Upper lobe of left lung (tissue), 6 donors: ENCODE measurements around the gene SPDL1. TPM values are rescaled to one million over a fixed set of nuclear protein-coding genes. Genes with fewer than 3 reads are reported as not detected.

Experiments used
- ATAC-seq, 2 donors: fragments of 200-7000 bp; cut with Tn5 transposase; one replicate each; pipeline ENCODE4 v1.9.1; 2022; ENCODE audit warnings: mild to moderate bottlenecking in 2 of 2, moderate library complexity in 2 of 2; ENCODE audit not compliant: low FRiP score in 2 of 2
- DNase-seq, 2 donors: peaks; one replicate each; pipeline ENCODE4 v3.0.0-alpha.2; 2019 to 2020
- H3K27ac ChIP-seq, 4 donors: fragments of 200-600 bp; sonication (generic); one replicate each; pipeline ENCODE4 v1.5.1; 2016 to 2019
- H3K27me3 ChIP-seq, 4 donors: fragments of 200-600 bp; sonication (generic); one replicate each; pipeline ENCODE4 v1.5.1; 2017 to 2019
- H3K36me3 ChIP-seq, 4 donors: fragments of 200-600 bp; sonication (generic); one replicate each; pipeline ENCODE4 v1.5.1; 2016 to 2019
- H3K4me1 ChIP-seq, 4 donors: fragments of 200-600 bp; sonication (generic); one replicate each; pipeline ENCODE4 v1.5.1; 2018 to 2019
- H3K4me3 ChIP-seq, 4 donors: fragments of 200-600 bp; sonication (generic); one replicate each; pipeline ENCODE4 v1.5.1; 2017 to 2019; ENCODE audit warnings: mild to moderate bottlenecking in 2 of 4, moderate library complexity in 1 of 4
- H3K9me3 ChIP-seq, 4 donors: fragments of 200-600 bp; sonication (generic); one replicate each; pipeline ENCODE4 v1.5.1; 2018 to 2019
- CTCF ChIP-seq, 6 experiments: fragments of 450-650 bp in 4 of 6; fragments of 200-600 bp in 2 of 6; sonication (generic) in 2 of 6; IDR thresholded peaks; one replicate each; pipeline ENCODE4 v1.5.1; 2016 to 2019; ENCODE audit warnings: antibody characterized with exemption in 6 of 6
- EP300 ChIP-seq, 4 donors: sonication (generic); formaldehyde crosslinking; IDR thresholded peaks; one replicate each; pipeline ENCODE4 v1.5.1; 2017; ENCODE audit warnings: antibody characterized with exemption in 4 of 4, control low read depth in 2 of 4
- POLR2A ChIP-seq, 4 donors: fragments of 450-650 bp; IDR thresholded peaks; one replicate each; pipeline ENCODE4 v1.5.1; 2016 to 2017; ENCODE audit warnings: antibody characterized with exemption in 4 of 4, mild to moderate bottlenecking in 2 of 4
- POLR2AphosphoS5 ChIP-seq, 2 donors: sonication (generic); formaldehyde crosslinking; IDR thresholded peaks; one replicate each; pipeline ENCODE4 v1.5.1; 2017; ENCODE audit warnings: antibody characterized with exemption in 2 of 2
- WGBS, 2 donors: methylation state at CpG; one replicate each; pipeline ENCODE4 v1.1.5; 2017 to 2018; 5-methylcytosine and 5-hydroxymethylcytosine counted together
- total RNA-seq, 6 donors: library from RNA; depleted of rRNA in 4 of 6; stranded (reverse); fragments of >200 nt in 4 of 6; gene quantifications; one replicate each; pipeline versions ENCODE4 v1.1.0 to v1.2.1, GENCODE V29; 2016 to 2021
- donor health status: DM: no; HTN: no; CAD: no; lungs with moderate emphysema.
- donor health status: DM: no; HTN: yes; CAD: no; lungs with severe emphysema.

SPDL1 gene
- total RNA-seq, 6 donors from 2014 or later: 1.9 to 9.2 (median 5.5) TPM

- H3K4me3 ChIP-seq: no peak overlapping the region
- no peaks in the 10 kb centered on the region for H3K27me3 ChIP-seq
- peaks cover 0 to 7% (median 0%) of the 10 kb centered on the region in 4 donors for H3K9me3 ChIP-seq
- no peaks in the 10 kb centered on the region for H3K36me3 ChIP-seq
- no peaks in the 10 kb centered on the region for H3K4me1 ChIP-seq
- no peak overlapping the region for H3K27ac ChIP-seq
- TF ChIP-seq CTCF (IDR thresholded peaks at IDR 0.05) (no peak), POLR2A (IDR thresholded peaks at IDR 0.05) (no peak), POLR2AphosphoS5 (IDR thresholded peaks at IDR 0.05) (no peak)
- ATAC-seq: no peak
- DNase-seq: no peak
- 78 to 92% methylated on average over 2 of the region's 2 CpGs for WGBS, 2 donors
Measured at GRCh38 chr5:169542811-169543210, 40.8 kb upstream of the SPDL1 start.

DNA sequence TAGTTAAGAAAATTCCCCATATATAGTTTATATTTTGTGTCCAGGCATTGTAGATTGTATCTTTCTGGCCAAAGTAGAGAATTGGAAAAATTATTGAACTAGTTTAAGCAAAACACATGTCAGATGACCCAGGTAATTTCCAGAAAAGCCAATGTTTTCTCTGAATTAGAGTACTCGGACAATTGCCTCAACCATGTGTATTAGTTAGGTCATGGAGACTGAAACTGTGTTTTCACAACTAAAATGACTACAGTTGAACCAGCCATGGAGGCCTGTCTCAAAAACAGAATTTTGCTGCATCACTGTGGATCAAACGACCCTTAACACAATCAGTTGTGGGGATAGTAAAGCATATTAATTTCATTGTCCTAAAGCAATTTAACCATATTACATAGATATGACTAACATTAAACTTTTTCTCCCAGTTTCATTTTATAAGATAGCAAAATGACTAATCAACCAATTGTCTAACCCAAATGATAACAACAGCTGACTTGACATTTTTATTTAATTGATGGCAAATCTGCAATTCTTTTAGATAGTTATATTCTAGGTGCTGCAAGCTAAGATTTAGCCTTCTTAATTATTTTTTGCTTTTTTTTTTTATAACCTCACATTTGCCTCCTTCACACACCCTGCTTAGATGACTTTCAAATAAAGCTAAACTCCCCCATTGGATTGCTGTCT, 39.2 kb upstream of the SPDL1 start:
- Histone ChIP-seq H3K27me3 (no peaks in the 10 kb centered on the region), H3K9me3 (peaks cover 0 to 7% (median 0%) of the 10 kb centered on the region in 4 donors), H3K4me1 (no peaks in the 10 kb centered on the region), H3K27ac (no peak overlapping the region), H3K36me3 (no peaks in the 10 kb centered on the region), H3K4me3 (no peak overlapping the region)
- ATAC-seq (no peak), DNase-seq (no peak)
- 74 to 76% methylated on average over 2 of the region's 2 CpGs for WGBS, 2 donors
- TF ChIP-seq EP300 (IDR thresholded peaks at IDR 0.05) (no peak), POLR2A (IDR thresholded peaks at IDR 0.05) (no peak), CTCF (IDR thresholded peaks at IDR 0.05) (no peak), POLR2AphosphoS5 (IDR thresholded peaks at IDR 0.05) (no peak)

GRCh38 chr5:169545762-169546161, 37.8 kb upstream of the SPDL1 start:
- WGBS, 2 donors: 80 to 83% methylated on average over 1 of the region's 1 CpG

GRCh38 chr5:169546346-169546745, 37.2 kb upstream of the SPDL1 start:
- no peak for ATAC-seq
- H3K36me3 ChIP-seq: no peaks in the 10 kb centered on the region
- no peaks in the 10 kb centered on the region for H3K4me1 ChIP-seq
- TF ChIP-seq CTCF (IDR thresholded peaks at IDR 0.05): no peak
- TF ChIP-seq EP300 (IDR thresholded peaks at IDR 0.05): no peak
- TF ChIP-seq POLR2A (IDR thresholded peaks at IDR 0.05): no peak
- no peak for TF ChIP-seq POLR2AphosphoS5 (IDR thresholded peaks at IDR 0.05)
- no peak for DNase-seq
- H3K4me3 ChIP-seq: no peak overlapping the region
- WGBS, 2 donors: 78 to 80% methylated on average over 3 of the region's 3 CpGs
- H3K27ac ChIP-seq: no peak overlapping the region
- no peaks in the 10 kb centered on the region for H3K27me3 ChIP-seq
- H3K9me3 ChIP-seq: peaks cover 0 to 5% (median 0%) of the 10 kb centered on the region in 4 donors

More at GRCh38 chr5:169545762-169546161, 37.8 kb upstream of the SPDL1 start:
- H3K4me3 ChIP-seq: no peak overlapping the region
- peaks cover 0 to 7% (median 0%) of the 10 kb centered on the region in 4 donors for H3K9me3 ChIP-seq
- H3K36me3 ChIP-seq: no peaks in the 10 kb centered on the region
- H3K4me1 ChIP-seq: no peaks in the 10 kb centered on the region
- no peak for TF ChIP-seq POLR2AphosphoS5 (IDR thresholded peaks at IDR 0.05)
- no peak for TF ChIP-seq POLR2A (IDR thresholded peaks at IDR 0.05)
- TF ChIP-seq CTCF (IDR thresholded peaks at IDR 0.05): no peak
- no peak for TF ChIP-seq EP300 (IDR thresholded peaks at IDR 0.05)
- ATAC-seq (no peak), DNase-seq (no peak)
- H3K27ac ChIP-seq: no peak overlapping the region
- H3K27me3 ChIP-seq: no peaks in the 10 kb centered on the region

GRCh38 chr5:169547508-169547907, 36.1 kb upstream of the SPDL1 start:
- Histone ChIP-seq H3K27ac (no peak overlapping the region), H3K27me3 (no peaks in the 10 kb centered on the region), H3K4me1 (no peaks in the 10 kb centered on the region), H3K4me3 (no peak overlapping the region), H3K36me3 (no peaks in the 10 kb centered on the region), H3K9me3 (no peaks in the 10 kb centered on the region)
- ATAC-seq (no peak), DNase-seq (no peak)
- WGBS, 2 donors: 24 to 43% methylated on average over 3 of the region's 3 CpGs
- TF ChIP-seq POLR2A (IDR thresholded peaks at IDR 0.05) (no peak), POLR2AphosphoS5 (IDR thresholded peaks at IDR 0.05) (no peak), EP300 (IDR thresholded peaks at IDR 0.05) (no peak), CTCF (IDR thresholded peaks at IDR 0.05) (no peak)
